HepG2 (cell line): ENCODE measurements around the gene OR14I1. TPM values are rescaled to one million over a fixed set of nuclear protein-coding genes. Genes with fewer than 3 reads are reported as not detected.
A peak's percentile ranks its signal among the peaks of the same experiment; 100 is the strongest.

Experiments
- ATAC-seq: fragments of 200-7000 bp; cut with Tn5 transposase; 3 replicates; pipeline ENCODE4 v1.9.1; 2020; ENCODE audit warnings: mild to moderate bottlenecking, moderate library complexity
- BruUV-seq: library from RNA; stranded (reverse); fragments of 400-500 nt; replicated peaks from 2 replicates; lab custom pipeline; 2021; lab: Mats Ljungman, UMichigan
- CTCF ChIA-PET: fragments of 300-600 bp; formaldehyde crosslinking; extraction: SDS; loops from one replicate; lab custom pipeline; 2021; ENCODE audit warnings: low total read pairs, inconsistent platforms, low intra/inter-chr PET ratio; lab: Yijun Ruan, JAX
- POLR2A ChIA-PET: fragments of 350-600 bp; sonication (Branson Sonifier 250); formaldehyde crosslinking; loops from one replicate; lab custom pipeline; 2020; ENCODE audit warnings: antibody characterized with exemption, inconsistent platforms; lab: Yijun Ruan, JAX
- DNase-seq: peaks from one replicate; pipeline ENCODE4 v3.0.0-alpha.2; 2015; ENCODE audit warnings: low spot score
- FAIRE-seq: peaks from 3 replicates; lab custom pipeline; 2011; peaks lifted over from hg19 to GRCh38; lab: Jason Lieb, UNC
- H2AFZ ChIP-seq: one replicate; pipeline ENCODE4 v1.6.1; 2011; ENCODE audit warnings: low read length, inconsistent platforms
- H3K27ac ChIP-seq: fragments of 300-600 bp; 3 replicates; pipeline ENCODE4 v1.8.0; 2011; ENCODE audit warnings: mixed run types, mild to moderate bottlenecking, mixed read lengths, low read length, inconsistent platforms; ENCODE audit not compliant: insufficient read depth; ENCODE audit errors: extremely low read length
- H3K27me3 ChIP-seq, 2 experiments: fragments of 200-600 bp in 1 of 2; 2 replicates in 1 of 2; 3 replicates in 1 of 2; pipeline versions ENCODE4 v1.6.0 to v1.8.0; 2011; ENCODE audit warnings: low read length in 2 of 2, mild to moderate bottlenecking in 2 of 2, moderate library complexity in 2 of 2, inconsistent platforms in 1 of 2; ENCODE audit not compliant: insufficient read depth in 2 of 2, control insufficient read depth in 1 of 2
- H3K36me3 ChIP-seq, 2 experiments: fragments of 200-600 bp in 1 of 2; replicated peaks in 1 of 2; 2 replicates in 1 of 2; 3 replicates in 1 of 2; pipeline versions ENCODE4 v1.5.1 to v1.8.0; 2011; ENCODE audit warnings: low read length in 2 of 2, inconsistent platforms in 1 of 2; ENCODE audit not compliant: insufficient read depth in 2 of 2, control insufficient read depth in 1 of 2
- H3K4me1 ChIP-seq: 2 replicates; pipeline ENCODE4 v1.5.1; 2012; ENCODE audit warnings: low read length, inconsistent platforms; ENCODE audit not compliant: insufficient read depth
- H3K4me2 ChIP-seq: 2 replicates; pipeline ENCODE4 v1.6.0; 2011; ENCODE audit warnings: low read depth, low read length, inconsistent platforms
- H3K4me3 ChIP-seq, 3 experiments: fragments of 200-600 bp in 1 of 3; sonication (generic), shearing (Covaris generic) in 1 of 3; replicated peaks in 1 of 3; 2 replicates each; pipeline ENCODE4 v1.5.1; 2011 to 2016; ENCODE audit warnings: low read length in 3 of 3, inconsistent platforms in 2 of 3, low read depth in 2 of 3, mild to moderate bottlenecking in 2 of 3, control low read depth in 1 of 3, mixed read lengths in 1 of 3; ENCODE audit not compliant: insufficient read depth in 1 of 3
- H3K79me2 ChIP-seq: one replicate; pipeline ENCODE4 v1.6.1; 2011; ENCODE audit warnings: low read length, inconsistent platforms; ENCODE audit not compliant: insufficient read depth
- H3K9ac ChIP-seq: 2 replicates; pipeline ENCODE4 v1.6.0; 2011; ENCODE audit warnings: mild to moderate bottlenecking, low read depth, low read length, inconsistent platforms; ENCODE audit not compliant: insufficient read depth
- H3K9me3 ChIP-seq: 2 replicates; pipeline ENCODE4 v1.5.1; 2012; ENCODE audit warnings: mild to moderate bottlenecking, low read length
- H4K20me1 ChIP-seq: 2 replicates; pipeline ENCODE4 v1.6.0; 2011; ENCODE audit warnings: inconsistent platforms, mild to moderate bottlenecking, low read length, moderate library complexity; ENCODE audit not compliant: insufficient read depth
- CTCF ChIP-seq: sonication (generic); formaldehyde crosslinking; IDR thresholded peaks from 2 replicates; pipeline ENCODE4 v1.5.0; 2020; ENCODE audit warnings: mild to moderate bottlenecking, missing genetic modification reagents, moderate library complexity
- FOXC1 ChIP-seq: sonication (generic); formaldehyde crosslinking; IDR thresholded peaks from 2 replicates; pipeline ENCODE4 v1.8.0; 2022; ENCODE audit warnings: mild to moderate bottlenecking, missing genetic modification reagents, borderline replicate concordance
- GMEB1 ChIP-seq: sonication (generic); formaldehyde crosslinking; IDR thresholded peaks from 2 replicates; pipeline ENCODE4 v1.5.1; 2020; ENCODE audit warnings: missing genetic modification reagents, mild to moderate bottlenecking, borderline replicate concordance
- HOMEZ ChIP-seq: IDR thresholded peaks from 2 replicates; pipeline ENCODE4 v1.6.1; 2016; ENCODE audit warnings: low read depth
- KLF16 ChIP-seq, 2 experiments: sonication (generic) in 1 of 2; formaldehyde crosslinking in 1 of 2; IDR thresholded peaks; 2 replicates each; pipeline versions ENCODE4 v1.6.1 to v1.8.0; 2016 to 2023; ENCODE audit warnings: missing genetic modification reagents in 2 of 2, missing compliant biosample characterization in 1 of 2
- NFKBIZ ChIP-seq: IDR thresholded peaks from 2 replicates; pipeline ENCODE4 v1.6.1; 2018; ENCODE audit warnings: missing genetic modification reagents, missing compliant biosample characterization
- RBFOX2 ChIP-seq: fragments of 200-400 bp; formaldehyde crosslinking; IDR thresholded peaks from 2 replicates; pipeline ENCODE4 v1.6.1; 2017; ENCODE audit warnings: low read depth, mild to moderate bottlenecking, low read length
- STAG1 ChIP-seq: sonication (generic); formaldehyde crosslinking; IDR thresholded peaks from 2 replicates; pipeline ENCODE4 v1.4.0; 2020; ENCODE audit warnings: missing genetic modification reagents
- ZNF713 ChIP-seq: sonication (generic); formaldehyde crosslinking; IDR thresholded peaks from 2 replicates; pipeline ENCODE4 v1.4.0; 2020; ENCODE audit warnings: mild to moderate bottlenecking, missing genetic modification reagents
- WGBS: methylation state at CpG from one replicate; pipeline ENCODE4 v1.1.6; 2017; ENCODE audit warnings: low lambda C conversion rate; 5-methylcytosine and 5-hydroxymethylcytosine counted together
- in situ Hi-C: cut with HindIII; loops from 2 replicates; pipeline ENCODE4 v1.10.0; 2017; ENCODE audit warnings: low pct_unique_long_range_greater_than_20kb; ENCODE audit not compliant: extremely low pct_ligation_motif_present
- intact Hi-C: fragments of 100-400 bp; cut with micrococcal nuclease; formaldehyde crosslinking; loops from one replicate; pipeline ENCODE4 v1.10.0; 2022; ENCODE audit not compliant: unreplicated experiment
- polyA plus RNA-seq, 8 experiments: library from polyadenylated mRNA; depleted of rRNA in 3 of 8; stranded (reverse) in 7 of 8; unstranded in 1 of 8; fragments of >200 nt; fragmentation: Illumina TruSeq in 4 of 8; extraction: Trizol in 4 of 8; gene quantifications; 2 replicates each; pipeline versions ENCODE4 v1.2.1 to v1.2.3, GENCODE V29; 2011 to 2016; ENCODE audit warnings: low read depth in 4 of 8, missing spikeins in 1 of 8, mixed read lengths in 1 of 8; ENCODE audit not compliant: insufficient read depth in 1 of 8
- total RNA-seq, 5 experiments: library from RNA; depleted of rRNA; stranded (reverse); fragments of >200 nt; fragmentation: Illumina TruSeq; extraction: Trizol; gene quantifications; 2 replicates each; pipeline ENCODE4 v1.2.3, GENCODE V29; 2016; ENCODE audit warnings: low read depth in 1 of 5

The OR14I1 gene
- total and polyA plus RNA-seq, 2 of the 13 experiments (the other 11 are each of a cell fraction or from before 2014, with no cell fraction given), result not detected

DNA sequence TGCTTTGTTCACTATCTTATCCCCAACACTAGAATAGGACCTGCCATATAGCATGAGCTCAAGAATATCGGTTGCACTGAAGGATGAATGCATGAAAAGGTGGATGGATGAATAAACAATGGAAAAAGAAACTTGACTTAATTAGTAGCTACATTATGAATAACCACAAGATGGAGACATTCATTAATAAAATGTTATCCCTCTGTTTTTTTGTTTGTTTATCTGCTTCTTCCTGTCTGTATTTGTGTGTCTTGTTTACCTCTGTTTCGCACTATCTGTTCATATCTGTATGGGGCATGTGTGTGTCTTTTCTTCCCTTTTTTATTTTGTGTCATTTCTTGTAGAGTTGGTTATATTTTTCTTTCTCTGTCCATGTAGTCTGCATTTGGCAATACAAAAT, 1.1 kb upstream of the OR14I1 start:
- no peak overlapping the region for H3K4me3 ChIP-seq
- BruUV-seq, result no TSS peak
- no peaks in the 10 kb centered on the region for H3K36me3 ChIP-seq
- H2AFZ ChIP-seq, result no peak overlapping the region
- ChIA-PET POLR2A (no interaction called here), CTCF (interaction anchor here (1.5 kb wide), 1 partner anchor 103 kb away, joined by 4 read pairs; no protein-coding TSS in a partner anchor)
- H3K4me2 ChIP-seq, result no peak overlapping the region
- no peak for FAIRE-seq
- no peaks in the 10 kb centered on the region for H3K79me2 ChIP-seq
- TF ChIP-seq NFKBIZ, result no peak
- TF ChIP-seq HOMEZ (CRISPR knock-in tag), result no peak
- 0 out of 2 replicates have a peak, but pooled peaks have one; percentile 11 for TF ChIP-seq CTCF (CRISPR knock-in tag)
- no peak for TF ChIP-seq GMEB1 (CRISPR knock-in tag)
- TF ChIP-seq FOXC1 (CRISPR knock-in tag), result no peak
- no peak for TF ChIP-seq ZNF713
- TF ChIP-seq STAG1 (CRISPR knock-in tag), result peak; percentile 35
- TF ChIP-seq RBFOX2, result no peak
- no peak for TF ChIP-seq KLF16 (CRISPR knock-in tag; IDR thresholded peaks at IDR 0.05)
- no peaks in the 10 kb centered on the region for H3K27me3 ChIP-seq
- WGBS, result 20% methylated on average over 2 of the region's 2 CpGs
- intact Hi-C loops (no loop called here), in situ Hi-C loops (no loop called here)
- no peak overlapping the region for H3K27ac ChIP-seq
- no peak for ATAC-seq
- no peak overlapping the region for H3K9ac ChIP-seq
- no peaks in the 10 kb centered on the region for H3K4me1 ChIP-seq
- H4K20me1 ChIP-seq, result no peaks in the 10 kb centered on the region
- no peaks in the 10 kb centered on the region for H3K9me3 ChIP-seq
- DNase-seq, result no peak
